Natural killer cell (primary cell): ENCODE measurements around the gene CCSAP. TPM values are rescaled to one million over a fixed set of nuclear protein-coding genes. Genes with fewer than 3 reads are reported as not detected.

ENCODE experiments used
- ATAC-seq, 3 donors: fragments of 150-1000 bp in 2 of 3; fragments of 200-7000 bp in 1 of 3; cut with Tn5 transposase; 1 replicate in 1 of 3; 2 replicates in 2 of 3; pipeline ENCODE4 v1.10.0; 2021; ENCODE audit warnings: mild to moderate bottlenecking in 2 of 3, moderate library complexity in 2 of 3
- DNase-seq, 2 donors: peaks; one replicate each; pipeline versions ENCODE4 v3.0.0 to v3.0.0-alpha.2; 2013 to 2021; ENCODE audit warnings: mixed read lengths in 1 of 2
- H3K27ac ChIP-seq: one replicate; pipeline ENCODE4 v1.5.1; 2013; ENCODE audit warnings: mild to moderate bottlenecking, low read length
- H3K27me3 ChIP-seq: one replicate; pipeline ENCODE4 v1.6.1; 2013; ENCODE audit warnings: low read length; ENCODE audit not compliant: control insufficient read depth, insufficient read depth
- H3K36me3 ChIP-seq: one replicate; pipeline ENCODE4 v1.6.1; 2013; ENCODE audit warnings: low read length; ENCODE audit not compliant: control insufficient read depth, insufficient read depth
- H3K4me1 ChIP-seq: one replicate; pipeline ENCODE4 v1.6.1; 2013; ENCODE audit warnings: low read length; ENCODE audit not compliant: control insufficient read depth, insufficient read depth
- H3K4me3 ChIP-seq: one replicate; pipeline ENCODE4 v1.5.1; 2013; ENCODE audit warnings: low read length
- H3K9me3 ChIP-seq: one replicate; pipeline ENCODE4 v1.6.1; 2013; ENCODE audit warnings: low read length; ENCODE audit not compliant: control insufficient read depth, insufficient read depth
- H3K27ac Mint-ChIP-seq, 2 donors: one replicate each; pipeline ENCODE4 v1.8.0; 2022; ENCODE audit warnings: mild to moderate bottlenecking in 2 of 2, mixed read lengths in 2 of 2, moderate library complexity in 1 of 2
- H3K27me3 Mint-ChIP-seq, 2 donors: one replicate each; pipeline ENCODE4 v1.8.0; 2022; ENCODE audit warnings: low read depth in 2 of 2, mixed read lengths in 2 of 2
- H3K36me3 Mint-ChIP-seq: one replicate; pipeline ENCODE4 v1.8.0; 2022; ENCODE audit warnings: mixed read lengths
- H3K4me1 Mint-ChIP-seq, 2 donors: one replicate each; pipeline ENCODE4 v1.8.0; 2022; ENCODE audit warnings: mixed read lengths in 2 of 2
- H3K4me3 Mint-ChIP-seq: one replicate; pipeline ENCODE4 v1.8.0; 2022; ENCODE audit warnings: mild to moderate bottlenecking, moderate library complexity, mixed read lengths
- H3K9me3 Mint-ChIP-seq, 2 donors: one replicate each; pipeline ENCODE4 v1.8.0; 2022; ENCODE audit warnings: mixed read lengths in 2 of 2
- WGBS: methylation state at CpG from one replicate; pipeline ENCODE4 v1.1.7; 2013; ENCODE audit warnings: missing lambda C conversion rate; ENCODE audit not compliant: insufficient coverage; 5-methylcytosine and 5-hydroxymethylcytosine counted together
- intact Hi-C: fragments of 100-400 bp; cut with micrococcal nuclease; formaldehyde crosslinking; loops from one replicate; pipeline ENCODE4 v1.14.2; 2022
- total RNA-seq, 4 donors: library from RNA; stranded (reverse); fragments of 120-200 nt in 1 of 4; gene quantifications; one replicate each; pipeline versions ENCODE4 v1.2.3 to v1.2.4, GENCODE V29; 2013 to 2022
- TF ChIP-seq, protein P1 (sequence below): fragments of 200-600 bp; IDR thresholded peaks from one replicate; pipeline ENCODE4 v1.8.0; 2022; ENCODE audit warnings: antibody characterized with exemption

Gene CCSAP
- total RNA-seq, 3 donors from 2014 or later (not counting 1 experiment from before 2014, with no cell fraction given), result 6.8 to 14.0 (median 10.2) TPM

DNA sequence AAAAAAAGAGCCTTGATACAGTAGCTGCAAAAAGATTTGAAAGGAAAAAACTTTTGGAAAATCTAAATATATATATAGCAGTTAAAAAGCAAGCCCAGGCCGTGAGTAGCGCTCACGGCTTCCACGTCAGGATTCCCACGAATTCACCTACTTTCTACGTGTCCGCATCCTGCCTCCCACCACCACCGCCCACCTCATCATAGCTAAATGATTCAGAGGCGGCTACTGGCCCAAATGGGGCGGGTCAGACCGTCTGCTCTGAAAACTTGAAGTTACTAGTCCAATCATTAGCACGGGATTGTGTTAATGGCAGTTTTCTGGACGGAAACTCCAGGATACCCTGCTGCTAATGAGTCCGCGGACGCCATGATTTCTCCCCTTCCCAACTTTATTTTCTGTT is 1.3 kb upstream of the CCSAP start:
- Histone ChIP-seq H3K4me3 (no peak overlapping the region), H3K36me3 (no peaks in the 10 kb centered on the region), H3K9me3 (no peaks in the 10 kb centered on the region), H3K27ac (no peak overlapping the region), H3K27me3 (peaks cover 3% of the 10 kb centered on the region), H3K4me1 (peaks cover 21% of the 10 kb centered on the region)
- peak overlapping the region; percentile 84 for H3K4me3 Mint-ChIP-seq
- DNase-seq (no peak), ATAC-seq (no peak)
- peak overlapping the region; percentile 65 to 73 for H3K27ac Mint-ChIP-seq
- intact Hi-C loops, result loop anchor here (5.0 kb wide), 2 partner anchors 72 to 138 kb away; partner anchors contain the start of gene RAB4A
- 85% methylated on average over 16 of the region's 16 CpGs for WGBS
- H3K9me3 Mint-ChIP-seq, result no peaks in the 10 kb centered on the region
- TF ChIP-seq, protein P1, sequence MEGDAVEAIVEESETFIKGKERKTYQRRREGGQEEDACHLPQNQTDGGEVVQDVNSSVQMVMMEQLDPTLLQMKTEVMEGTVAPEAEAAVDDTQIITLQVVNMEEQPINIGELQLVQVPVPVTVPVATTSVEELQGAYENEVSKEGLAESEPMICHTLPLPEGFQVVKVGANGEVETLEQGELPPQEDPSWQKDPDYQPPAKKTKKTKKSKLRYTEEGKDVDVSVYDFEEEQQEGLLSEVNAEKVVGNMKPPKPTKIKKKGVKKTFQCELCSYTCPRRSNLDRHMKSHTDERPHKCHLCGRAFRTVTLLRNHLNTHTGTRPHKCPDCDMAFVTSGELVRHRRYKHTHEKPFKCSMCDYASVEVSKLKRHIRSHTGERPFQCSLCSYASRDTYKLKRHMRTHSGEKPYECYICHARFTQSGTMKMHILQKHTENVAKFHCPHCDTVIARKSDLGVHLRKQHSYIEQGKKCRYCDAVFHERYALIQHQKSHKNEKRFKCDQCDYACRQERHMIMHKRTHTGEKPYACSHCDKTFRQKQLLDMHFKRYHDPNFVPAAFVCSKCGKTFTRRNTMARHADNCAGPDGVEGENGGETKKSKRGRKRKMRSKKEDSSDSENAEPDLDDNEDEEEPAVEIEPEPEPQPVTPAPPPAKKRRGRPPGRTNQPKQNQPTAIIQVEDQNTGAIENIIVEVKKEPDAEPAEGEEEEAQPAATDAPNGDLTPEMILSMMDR, result no peak
- no peaks in the 10 kb centered on the region for H3K36me3 Mint-ChIP-seq
- H3K4me1 Mint-ChIP-seq, result peaks cover 22 to 24% of the 10 kb centered on the region in 2 donors
- peaks cover 20 to 25% of the 10 kb centered on the region in 2 donors for H3K27me3 Mint-ChIP-seq

DNA sequence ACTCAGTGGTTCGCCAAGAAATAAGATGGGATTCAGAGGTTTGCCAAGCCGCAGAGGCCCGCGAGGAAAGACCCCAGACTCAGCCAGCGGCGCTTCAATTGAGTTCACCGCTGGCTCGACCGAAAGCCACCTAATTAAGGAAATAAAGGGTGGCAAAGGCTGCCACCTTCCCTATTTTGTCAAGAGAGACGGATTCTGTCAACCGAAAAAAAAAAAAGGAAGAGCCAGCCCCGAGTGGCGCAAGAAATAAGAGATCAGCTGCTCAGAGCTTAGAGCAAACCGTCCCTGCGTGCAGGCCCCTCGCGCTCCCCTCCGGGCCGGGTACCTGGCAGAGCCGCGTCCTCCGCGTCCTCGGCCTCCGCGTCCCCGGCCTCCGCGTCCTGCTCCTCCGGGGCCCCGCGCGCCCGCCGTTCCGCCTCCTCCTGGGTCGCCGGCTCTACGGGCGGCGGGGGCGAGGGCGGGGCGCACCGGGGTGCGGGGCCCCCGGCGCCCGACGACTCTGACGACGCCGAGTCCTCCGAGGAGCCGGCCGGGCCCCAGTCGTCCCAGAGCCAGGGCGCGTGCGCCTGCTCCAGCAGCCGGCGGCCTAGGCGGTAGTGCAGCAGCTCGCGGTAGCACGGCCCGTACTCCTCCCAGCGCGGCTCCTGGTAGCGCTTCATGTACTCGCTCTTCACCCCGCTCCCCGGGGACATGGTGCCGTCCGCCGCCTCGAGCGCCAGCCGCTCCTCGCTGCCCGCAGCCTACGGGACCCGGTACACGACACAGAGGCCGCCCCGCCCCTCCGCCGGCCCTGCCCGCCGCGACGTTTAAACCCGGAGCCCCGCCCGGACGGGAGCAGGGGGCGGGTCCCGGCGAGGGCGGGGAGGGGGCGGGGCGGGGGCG is 832 bp downstream of the CCSAP start:
- no peaks in the 10 kb centered on the region for H3K9me3 Mint-ChIP-seq
- DNase-seq (peak; percentile 76 to 88), ATAC-seq (peak; percentile 86 to 93 (median 86))
- no peaks in the 10 kb centered on the region for H3K9me3 ChIP-seq
- intact Hi-C loops, result loop anchor here (2.0 to 5.0 kb wide), 4 partner anchors 21 to 285 kb away; partner anchors contain the start of genes RAB4A, TAF5L and URB2
- H3K27ac ChIP-seq, result peak overlapping the region; percentile 41
- H3K27ac Mint-ChIP-seq, result peak overlapping the region; percentile 73 to 81
- peaks cover 6 to 13% of the 10 kb centered on the region in 2 donors for H3K27me3 Mint-ChIP-seq
- TF ChIP-seq, protein P1, result no peak
- no peaks in the 10 kb centered on the region for H3K36me3 ChIP-seq
- H3K4me1 Mint-ChIP-seq, result peaks cover 39% of the 10 kb centered on the region in 2 donors
- peaks cover 21% of the 10 kb centered on the region for H3K4me1 ChIP-seq
- peak overlapping the region; percentile 60 for H3K4me3 ChIP-seq
- WGBS, result under 1% methylated on average over 103 of the region's 103 CpGs
- H3K27me3 ChIP-seq, result no peaks in the 10 kb centered on the region
- peak overlapping the region; percentile 93 for H3K4me3 Mint-ChIP-seq
- no peaks in the 10 kb centered on the region for H3K36me3 Mint-ChIP-seq

DNA sequence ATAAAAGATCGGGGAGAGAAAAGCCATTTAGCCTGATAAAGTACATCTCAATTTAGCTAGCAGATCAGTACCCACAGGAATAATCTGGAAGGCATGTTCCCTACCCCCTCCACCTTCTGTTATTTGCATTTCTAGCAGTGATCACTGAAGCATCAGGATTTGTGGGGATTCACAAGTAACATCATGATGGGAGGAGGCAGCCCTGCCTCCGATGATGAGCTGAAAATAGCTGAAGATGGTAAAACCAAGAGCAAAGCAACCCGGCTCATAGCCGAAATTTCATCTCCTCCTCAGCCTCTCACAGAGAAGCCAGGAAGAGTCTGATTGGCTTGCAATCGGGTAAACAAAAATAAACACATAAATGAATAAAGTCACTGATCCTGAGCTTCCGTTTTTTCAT is 2.4 kb downstream of the CCSAP start:
- peak overlapping the region; percentile 26 for H3K4me3 Mint-ChIP-seq
- TF ChIP-seq, protein P1, result no peak
- H3K27ac Mint-ChIP-seq, result no peak overlapping the region
- Histone ChIP-seq H3K9me3 (no peaks in the 10 kb centered on the region), H3K27ac (no peak overlapping the region), H3K4me1 (peaks cover 21% of the 10 kb centered on the region), H3K36me3 (no peaks in the 10 kb centered on the region), H3K27me3 (no peaks in the 10 kb centered on the region), H3K4me3 (no peak overlapping the region)
- ATAC-seq, result no peak
- no peak for DNase-seq
- no peaks in the 10 kb centered on the region for H3K36me3 Mint-ChIP-seq
- intact Hi-C loops, result loop anchor here (2.0 to 5.0 kb wide), 3 partner anchors 20 to 142 kb away; partner anchors contain the start of gene RAB4A
- H3K4me1 Mint-ChIP-seq, result peaks cover 39 to 46% of the 10 kb centered on the region in 2 donors
- WGBS, result 93% methylated on average over 6 of the region's 6 CpGs
- H3K27me3 Mint-ChIP-seq, result peaks cover 0 to 8% of the 10 kb centered on the region in 2 donors
- H3K9me3 Mint-ChIP-seq, result no peaks in the 10 kb centered on the region
